Heart left ventricle (tissue), 13 donors: ENCODE results near the gene CA7.

ENCODE experiments used
- CTCF ChIP-seq, 12 donors: fragments of 200-600 bp; sonication (generic) in 4 of 12; IDR thresholded peaks; one replicate each; pipeline versions ENCODE4 v1.5.0 to v1.8.0; 2018 to 2022; ENCODE audit warnings: antibody characterized with exemption in 12 of 12, mild to moderate bottlenecking in 5 of 12
- POLR2A ChIP-seq, 2 donors: fragments of 450-650 bp; IDR thresholded peaks; one replicate each; pipeline ENCODE4 v1.6.1; 2017; ENCODE audit warnings: antibody characterized with exemption in 2 of 2, mild to moderate bottlenecking in 2 of 2, moderate library complexity in 2 of 2
- donor health status: ischemic (EF 13 %, LVEDD 7.1; RV severe dilation, severe dysfunction).
- donor health status: DM: no; HTN: yes; CAD: no.
- donor health status: DM: no; HTN: no; CAD: no.
- donor health status: ischemic (EF 25% LVEDD 6.9; RV normal size, moderate dysfunction).
- donor health status: ischemic (EF 25% LVEDD 5.7; RV mildly dilated, moderate dysfunction).
- donor health status: ischemic (EF 35%, LVEDD 5.7; RV mildly dilated, moderate dysfunction).
- donor health status: nonischemic (EF 11% LVEDD 7.7; RV severe dilation, severe dysfunction).
- donor health status: DM: yes; HTN: yes; CAD: no.
- donor health status: PGD.
- donor health status: ischemic (EF 29% LVEDD 5.4; RV normal size, mild dysfunction).
- donor health status: nonischemic (EF 23%, LVEDD 6.1; RV moderate dilation, normal function).

- TF ChIP-seq CTCF (IDR thresholded peaks at IDR 0.05), result peak; percentile 73 to 87 (median 81)
- no peak for TF ChIP-seq POLR2A (IDR thresholded peaks at IDR 0.05)
Observed at GRCh38 chr16:66894948-66895688, 50.9 kb downstream of the CA7 start.
